Stimulated activated CD4-positive, alpha-beta T cell treated with anti-CD3 and anti-CD28 coated beads, TNF-alpha, amount 100 ng/mL, for 48 hours (primary cell): ENCODE measurements around the gene YRDC.

Experiments
- DNase-seq, 3 donors: peaks; one replicate each; pipeline ENCODE4 v3.0.0-alpha.2; 2020; ENCODE audit warnings: low read depth in 3 of 3

The YRDC gene

GRCh38 chr1:37765916-37766664 lies 41.9 kb downstream of the YRDC start:
- peak in 1 of 3 donors; percentile 15 for DNase-seq

DNA sequence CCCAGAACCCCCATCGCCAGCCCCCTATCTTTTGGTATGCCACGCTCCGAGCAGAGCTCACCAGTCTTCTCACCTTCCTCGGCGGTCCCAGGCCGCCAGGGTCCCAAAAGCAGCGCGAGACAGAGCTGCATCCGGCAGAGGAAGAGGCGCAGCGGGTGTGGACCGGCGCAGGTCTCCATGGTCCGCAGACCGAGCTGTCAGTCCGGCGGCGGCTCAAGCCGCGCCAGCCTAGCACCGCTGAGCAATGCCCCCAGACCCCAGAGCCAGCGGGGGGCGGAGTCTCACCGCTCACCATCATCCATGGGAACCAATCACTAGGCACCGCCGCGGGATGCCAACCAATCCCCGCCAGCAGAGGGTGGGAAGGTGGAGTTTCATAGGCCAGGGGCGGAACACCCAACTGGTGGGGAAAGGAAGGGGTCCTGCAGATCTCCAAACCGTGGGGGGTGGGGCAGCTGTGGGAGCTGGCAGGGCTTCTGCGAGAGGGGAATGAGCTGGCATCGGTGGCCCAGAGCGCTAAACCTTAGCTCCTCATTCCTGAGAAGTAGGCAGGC lies 43.0 kb downstream of the YRDC start, which contains the start of gene EPHA10:
Gene EPHA10, minus strand, starts transcription at position 233 of the 554 bp plus-strand sequence. Its CDS starts 54 bp downstream, at position 179.
- no peak for DNase-seq

- DNase-seq: peak in 2 of 3 donors; percentile 32 to 65
These were observed 43.6 kb downstream of the YRDC start for GRCh38 chr1:37764414-37764825.

DNA sequence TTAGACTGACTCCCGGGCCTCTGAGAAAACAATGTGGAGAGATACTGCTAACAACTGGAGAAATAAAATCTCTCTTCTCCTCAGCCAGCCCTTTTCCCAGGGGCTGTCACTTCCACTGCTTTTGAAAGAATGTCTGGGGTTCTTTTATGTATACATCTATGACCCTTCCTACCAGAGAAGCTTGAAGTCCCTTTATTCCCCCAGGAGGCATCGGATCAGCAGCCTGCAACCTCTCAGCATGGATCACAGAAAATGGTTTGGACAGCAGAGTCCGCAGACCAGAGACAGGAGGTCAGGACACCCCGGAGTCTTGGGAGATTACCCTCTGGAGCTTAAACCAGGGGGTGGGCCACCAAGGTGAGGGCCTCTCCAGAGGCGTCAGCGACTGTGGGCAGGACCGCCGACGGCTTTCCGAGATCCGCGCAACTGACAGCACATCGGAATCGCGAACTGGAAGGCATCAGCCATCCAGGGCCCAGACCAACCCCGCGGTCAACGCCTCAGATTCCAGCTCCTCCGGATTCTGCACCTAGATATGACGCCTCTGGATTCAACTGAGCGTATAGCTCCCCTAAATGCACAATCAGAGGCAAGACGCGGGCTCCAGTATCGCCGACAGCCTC lies 44.1 kb downstream of the YRDC start:
- DNase-seq: no peak

GRCh38 chr1:37762516-37762915 lies 45.5 kb downstream of the YRDC start:
- DNase-seq: no peak

- no peak for DNase-seq
These were observed 46.5 kb downstream of the YRDC start for GRCh38 chr1:37761416-37762095.

DNA sequence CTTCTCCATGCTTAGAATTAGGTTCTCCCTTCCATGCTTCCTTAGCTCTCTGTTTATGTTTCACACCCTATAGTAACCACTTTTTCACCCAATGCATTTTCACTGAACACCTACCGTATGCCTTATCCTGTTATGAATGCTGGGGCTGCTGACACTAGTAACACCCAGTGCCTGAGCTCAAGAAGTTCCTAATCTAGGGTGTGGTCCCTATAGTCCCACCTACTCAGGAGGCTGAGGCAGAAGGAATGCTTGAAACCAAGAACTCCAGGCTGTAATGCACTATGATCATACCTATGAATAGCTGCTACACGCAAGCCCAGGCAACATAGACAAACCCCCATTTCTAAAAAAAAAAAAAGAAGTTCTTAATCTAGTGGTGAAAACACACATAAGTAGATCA lies 48.6 kb downstream of the YRDC start:
- no peak for DNase-seq

- no peak for DNase-seq
These were observed 52.0 kb downstream of the YRDC start for GRCh38 chr1:37755951-37756560.

DNA sequence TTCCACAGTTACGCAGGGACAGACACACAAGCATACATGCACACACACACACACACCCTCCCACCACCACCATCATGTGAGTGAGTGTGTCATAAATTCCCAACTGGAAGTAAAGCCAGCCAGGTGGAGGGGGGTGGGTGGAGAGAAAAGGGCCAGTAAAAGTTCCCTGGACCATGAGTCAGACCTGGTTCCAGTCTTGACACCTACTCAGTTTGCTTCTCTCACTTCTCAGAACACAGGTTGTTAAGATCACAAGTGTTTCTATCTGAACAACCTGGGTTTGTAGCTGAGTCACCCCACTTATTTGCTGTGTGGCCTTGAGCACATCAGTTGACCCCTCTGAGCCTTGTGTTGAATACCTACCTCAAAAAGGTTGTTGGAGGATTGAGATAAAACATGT lies 52.7 kb downstream of the YRDC start:
- peak in 1 of 3 donors; percentile 40 for DNase-seq

- DNase-seq: no peak
These were observed 54.3 kb downstream of the YRDC start for GRCh38 chr1:37753473-37754321.
